Adipose tissue (tissue), 3 donors: ENCODE measurements around the gene ALAS2. TPM values are rescaled to one million over a fixed set of nuclear protein-coding genes. Genes with fewer than 3 reads are reported as not detected.
A peak's percentile ranks its signal among the peaks of the same experiment; 100 is the strongest.
"Not testable (repeated sequence)": the region's sequence is repeated elsewhere in the genome, so short reads cannot be mapped to it uniquely, and the experiment has no call there.

ENCODE experiments used
- H3K27ac ChIP-seq: one replicate; pipeline ENCODE4 v1.5.1; 2013; ENCODE audit warnings: low read depth, low read length
- WGBS, 3 donors: extraction: QIAGEN DNeasy Blood & Tissue Kit; methylation state at CpG; one replicate each; pipeline ENCODE4 v1.1.7; 2013; 5-methylcytosine and 5-hydroxymethylcytosine counted together
- polyA plus RNA-seq, 3 donors: library from polyadenylated mRNA; stranded (reverse); fragments of 200-250 nt; gene quantifications; one replicate each; pipeline ENCODE4 v1.2.3, GENCODE V29; 2013
- donor health status: healthy with polysubstance abuse.
- donor health status: Bipolar disorder and iron deficiency.
- donor health status: healthy.

ALAS2 gene
- polyA plus RNA-seq, 3 donors = 0.12 to 0.21 TPM; not detected in 1

DNA sequence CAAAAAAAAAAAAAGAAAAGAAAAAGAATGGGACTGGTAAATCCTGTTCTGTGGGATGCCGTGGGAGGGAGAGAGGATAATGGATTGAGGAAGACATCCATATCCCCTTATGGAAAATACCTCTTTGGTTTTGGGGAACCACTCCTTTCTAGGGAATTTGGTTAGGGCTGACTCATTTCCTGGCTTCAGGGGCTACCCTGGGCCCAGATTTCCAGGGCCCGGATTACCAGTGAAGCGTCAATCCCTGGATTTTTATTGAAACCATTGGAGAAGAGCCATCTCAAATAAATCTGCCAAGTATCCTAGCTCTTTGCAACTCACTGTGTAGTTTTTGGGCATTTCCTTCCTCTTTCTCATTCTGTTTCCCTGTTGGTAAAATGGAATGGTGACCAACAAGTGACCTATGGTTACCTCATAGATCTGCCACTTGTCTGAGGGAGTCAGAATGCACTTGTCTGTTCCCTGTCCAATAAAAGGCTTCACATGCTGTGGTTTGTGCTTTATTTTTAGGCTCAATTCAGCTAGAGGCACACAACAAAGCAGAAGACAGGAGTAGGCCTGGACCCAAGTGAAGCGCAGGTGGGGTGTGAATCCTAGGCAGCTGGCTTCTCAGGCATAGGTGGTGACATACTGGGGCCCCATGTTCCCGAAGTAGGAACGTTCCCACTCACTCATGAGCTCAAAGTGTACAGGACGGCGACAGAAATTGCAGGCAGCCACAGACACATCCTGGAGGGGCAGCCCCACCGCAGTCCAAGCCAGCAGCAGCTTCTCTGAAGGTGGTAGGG lies 22.0 kb downstream of the ALAS2 start:
- H3K27ac ChIP-seq = no peak overlapping the region
- 33 to 70% (median 46%) methylated on average over 7 to 9 of the region's 9 CpGs for WGBS, 3 donors

- H3K27ac ChIP-seq = no peak overlapping the region
- 56 to 61% (median 57%) methylated on average over 6 of the region's 6 CpGs for WGBS, 3 donors
Measured at GRCh38 chrX:55007656-55008055, 23.1 kb downstream of the ALAS2 start.

GRCh38 chrX:55006827-55007621 lies 23.8 kb downstream of the ALAS2 start:
- H3K27ac ChIP-seq = no peak overlapping the region
- WGBS, 3 donors = 86 to 96% (median 94%) methylated on average over 12 to 18 of the region's 18 CpGs

- no peak overlapping the region for H3K27ac ChIP-seq
Measured at GRCh38 chrX:55005256-55005655, 25.5 kb downstream of the ALAS2 start.

DNA sequence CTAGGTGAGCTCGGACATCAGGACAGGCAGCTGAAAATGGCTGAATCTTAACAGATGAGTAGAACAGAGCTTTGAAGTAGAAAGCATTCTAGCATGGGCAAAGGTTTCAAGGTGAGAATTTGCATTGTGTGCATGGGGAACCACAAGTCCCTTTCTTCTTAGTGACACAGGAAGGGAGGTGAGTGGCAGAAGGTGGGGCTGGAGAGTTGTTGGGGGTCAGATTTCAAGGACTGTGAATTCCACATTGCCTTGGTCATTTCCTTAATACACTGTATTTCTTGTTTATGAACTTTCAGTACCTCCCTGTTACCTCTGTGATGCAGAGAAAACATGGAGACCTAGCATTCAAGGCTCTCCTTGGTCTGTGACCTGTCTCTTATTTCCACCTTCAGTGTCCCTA lies 26.5 kb downstream of the ALAS2 start:
- no peak overlapping the region for H3K27ac ChIP-seq
- WGBS, 3 donors = 88 to 100% (median 100%) methylated on average over 1 of the region's 1 CpG

GRCh38 chrX:54999717-55000598 lies 30.8 kb downstream of the ALAS2 start, which contains the start of gene APEX2:
Gene APEX2, plus strand, starts transcription at chrX:55000363. Its CDS starts 60 bp downstream, at chrX:55000423.
- peak within 1 kb of the TSS; percentile 66 for H3K27ac ChIP-seq
- WGBS, 3 donors = 1 to 32% (median 1%) methylated on average over 52 to 55 of the region's 55 CpGs

- no peak overlapping the region for H3K27ac ChIP-seq
Measured at GRCh38 chrX:54995621-54996020, 35.2 kb downstream of the ALAS2 start.

DNA sequence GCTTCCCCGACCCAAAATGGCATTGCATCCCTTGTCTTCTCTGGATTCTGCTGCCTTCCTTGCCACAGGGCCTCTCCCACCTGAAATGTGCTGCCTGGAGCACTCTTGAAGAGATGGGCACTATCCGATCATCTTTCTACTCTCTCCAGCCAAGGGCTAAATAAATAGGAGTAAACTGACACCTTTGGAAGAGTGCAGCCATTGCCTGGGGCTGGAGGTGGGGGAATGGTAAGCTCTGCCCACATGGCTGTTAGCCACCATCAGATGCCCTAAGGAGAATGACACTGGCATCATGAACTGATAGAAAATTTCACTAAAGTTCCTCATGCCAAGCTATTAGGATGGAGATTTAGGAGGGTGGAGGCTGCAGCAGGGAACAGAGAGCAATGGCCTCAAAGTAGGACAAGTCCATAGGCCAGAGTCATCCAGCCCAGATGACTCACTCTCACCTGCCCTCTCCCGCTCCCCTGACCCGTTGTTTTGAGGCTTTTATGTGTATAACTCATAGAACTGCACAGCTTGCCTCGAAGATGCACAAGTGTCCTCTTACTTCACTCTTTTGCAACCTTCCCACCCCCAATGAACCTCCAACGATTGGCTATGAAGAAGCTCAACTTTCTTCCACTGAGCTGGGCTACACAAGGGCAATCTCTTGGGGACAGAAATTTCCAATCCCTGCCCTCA lies 36.0 kb downstream of the ALAS2 start:
- WGBS, 3 donors = 58 to 80% (median 80%) methylated on average over 6 of the region's 6 CpGs
- H3K27ac ChIP-seq = no peak overlapping the region

- WGBS, 3 donors = 75 to 89% (median 88%) methylated on average over 2 of the region's 2 CpGs
- no peak within 1 kb of the TSS for H3K27ac ChIP-seq
Measured at GRCh38 chrX:54994099-54994498, 36.7 kb downstream of the ALAS2 start, which contains the start of gene PFKFB1. Gene PFKFB1, minus strand, starts transcription at chrX:54994188. Its CDS starts 181 bp downstream, at chrX:54994007.

DNA sequence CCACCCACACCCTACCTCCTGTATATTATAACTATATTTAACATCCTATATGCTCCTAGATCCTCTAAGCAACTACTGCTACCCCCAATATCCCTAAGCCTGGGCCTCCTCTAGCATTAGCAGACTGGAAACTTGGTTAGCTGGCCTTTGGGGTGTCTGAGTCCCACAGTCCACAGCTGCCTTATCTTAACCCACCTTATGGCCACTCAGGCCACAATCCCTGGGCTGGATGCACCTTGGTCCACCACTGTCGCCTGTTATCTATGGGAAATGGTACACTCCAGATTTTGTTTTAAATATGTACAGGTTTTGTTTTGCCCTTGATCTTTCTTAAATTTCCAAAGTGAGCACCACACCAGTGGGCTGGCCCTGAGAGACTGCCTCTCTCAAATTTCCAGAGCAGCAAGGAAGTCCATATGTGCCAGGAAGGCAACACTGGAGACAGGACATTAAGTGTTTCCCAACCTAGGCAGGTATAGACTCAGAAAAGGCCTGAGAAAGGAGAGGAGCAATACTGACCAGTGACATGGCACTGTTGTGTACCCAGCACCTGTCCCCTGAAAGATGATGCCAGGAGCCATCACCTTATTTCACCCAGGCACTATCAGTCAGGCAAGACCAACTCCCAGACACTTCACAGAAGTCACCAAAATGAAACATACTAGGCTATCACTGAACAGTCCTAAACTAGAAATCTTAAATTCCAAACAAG lies 37.7 kb downstream of the ALAS2 start:
- H3K27ac ChIP-seq = no peak overlapping the region
- 73 to 94% (median 93%) methylated on average over 1 of the region's 1 CpG for WGBS, 3 donors

DNA sequence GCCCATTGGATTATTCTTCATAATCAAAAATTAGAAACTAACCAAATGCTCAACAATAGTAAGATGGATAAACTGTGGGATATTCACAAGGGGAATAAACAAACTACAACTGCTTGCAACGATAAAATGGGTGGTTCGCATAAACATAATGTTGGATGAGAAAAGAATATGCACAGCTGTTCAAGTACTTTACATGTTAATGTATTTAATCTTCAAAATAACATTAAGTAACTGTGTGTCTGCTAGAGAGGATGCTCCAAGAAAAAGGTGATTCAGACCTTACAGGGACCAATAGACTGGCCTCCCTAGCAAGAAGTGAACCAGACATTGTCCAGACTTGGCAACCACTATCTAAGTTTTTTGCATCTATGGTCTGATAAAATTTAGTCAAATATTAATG lies 39.1 kb downstream of the ALAS2 start:
- H3K27ac ChIP-seq = no peak overlapping the region
- 91 to 94% (median 91%) methylated on average over 2 of the region's 2 CpGs for WGBS, 3 donors

- not testable (repeated sequence) for H3K27ac ChIP-seq
- 92 to 96% (median 94%) methylated on average over 2 of the region's 2 CpGs for WGBS, 3 donors
Measured at GRCh38 chrX:54983306-54983705, 47.5 kb downstream of the ALAS2 start.

- 66 to 85% (median 73%) methylated on average over 6 of the region's 6 CpGs for WGBS, 3 donors
- no peak overlapping the region for H3K27ac ChIP-seq
Measured at GRCh38 chrX:54980334-54980733, 50.4 kb downstream of the ALAS2 start.

DNA sequence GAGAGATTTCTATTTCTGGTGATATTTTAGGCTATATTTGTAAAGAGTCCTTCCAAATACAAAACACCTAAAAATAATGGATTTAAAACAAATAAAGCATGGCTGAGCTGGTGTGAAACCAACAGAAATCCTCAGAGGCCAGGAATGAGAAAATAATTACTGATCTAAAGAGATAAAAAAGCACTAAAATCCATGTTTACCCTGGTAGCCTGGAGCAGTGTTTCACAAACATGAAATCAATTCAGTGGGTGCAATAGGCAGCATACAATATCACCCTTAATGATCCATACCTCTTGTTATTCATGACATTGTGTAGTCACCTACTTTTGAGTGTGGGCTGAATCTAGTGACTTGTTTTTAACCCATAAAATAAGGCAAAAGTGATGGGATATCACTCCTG lies 51.3 kb downstream of the ALAS2 start:
- H3K27ac ChIP-seq = no peak overlapping the region

DNA sequence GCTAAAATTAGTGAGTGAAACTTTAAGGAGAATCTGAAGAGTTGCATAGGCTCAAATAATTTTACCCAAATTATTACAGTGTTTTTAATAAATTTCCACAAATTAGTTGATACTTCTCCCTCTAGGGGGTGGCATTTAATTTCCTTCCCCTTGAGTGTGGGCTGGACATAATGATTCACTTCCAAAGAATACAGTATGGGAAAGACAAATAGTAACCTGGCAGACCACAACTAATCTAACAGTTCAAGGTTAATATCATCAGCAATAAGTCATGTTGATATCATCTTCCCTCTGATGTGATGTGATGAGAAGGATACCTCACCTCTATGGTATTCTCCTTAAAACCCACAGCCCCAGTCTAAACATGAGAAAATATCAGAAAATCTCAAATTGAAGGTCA lies 52.3 kb downstream of the ALAS2 start:
- no peak overlapping the region for H3K27ac ChIP-seq

GRCh38 chrX:54977387-54977786 lies 53.4 kb downstream of the ALAS2 start:
- 70 to 81% (median 78%) methylated on average over 4 of the region's 4 CpGs for WGBS, 3 donors
- no peak overlapping the region for H3K27ac ChIP-seq

- WGBS, 3 donors = 72 to 84% (median 74%) methylated on average over 4 of the region's 4 CpGs
- no peak overlapping the region for H3K27ac ChIP-seq
Measured at GRCh38 chrX:54964766-54965497, 65.8 kb downstream of the ALAS2 start.
